ENCODE measurements around the gene ZNF778. TPM values are rescaled to one million over a fixed set of nuclear protein-coding genes. Genes with fewer than 3 reads are reported as not detected.
"Not testable (repeated sequence)": the region's sequence is repeated elsewhere in the genome, so short reads cannot be mapped to it uniquely, and the experiment has no call there.

ZNF778 gene
- total RNA-seq, 4 donors from 2014 or later = 5.7 to 22.8 (median 13.4) TPM

DNA sequence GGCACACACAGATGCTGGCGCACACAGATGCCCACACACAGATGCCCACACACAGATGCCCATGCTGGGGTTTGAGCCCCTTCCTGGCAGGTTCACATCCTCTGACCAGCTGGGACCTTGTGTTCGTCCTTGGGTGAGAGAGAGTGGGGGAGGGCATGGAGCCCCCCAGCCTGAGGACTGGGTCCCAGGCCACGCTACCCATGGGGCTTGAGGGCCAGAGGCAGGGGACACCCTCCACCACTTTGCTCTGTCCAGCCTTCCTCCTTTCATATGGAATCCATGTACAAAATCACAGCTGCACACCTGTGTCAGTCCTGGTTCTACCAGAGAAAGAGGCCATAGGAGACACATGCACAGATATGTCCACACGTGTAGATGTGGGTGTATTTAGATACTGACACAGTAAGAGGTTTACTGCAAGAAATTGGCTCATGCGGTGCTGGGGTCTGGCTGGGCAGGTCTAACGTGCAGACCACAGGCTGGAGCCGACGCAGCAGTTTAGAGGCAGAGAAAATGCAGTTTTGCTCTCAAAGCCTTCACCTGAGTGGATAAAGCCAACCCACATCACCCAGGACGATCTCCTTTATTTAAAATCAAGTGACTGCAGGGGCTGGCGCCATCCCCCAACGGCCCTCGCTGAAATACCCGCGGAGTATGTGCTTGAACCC is 28.0 kb upstream of the ZNF778 start:
- TF ChIP-seq, protein P1, sequence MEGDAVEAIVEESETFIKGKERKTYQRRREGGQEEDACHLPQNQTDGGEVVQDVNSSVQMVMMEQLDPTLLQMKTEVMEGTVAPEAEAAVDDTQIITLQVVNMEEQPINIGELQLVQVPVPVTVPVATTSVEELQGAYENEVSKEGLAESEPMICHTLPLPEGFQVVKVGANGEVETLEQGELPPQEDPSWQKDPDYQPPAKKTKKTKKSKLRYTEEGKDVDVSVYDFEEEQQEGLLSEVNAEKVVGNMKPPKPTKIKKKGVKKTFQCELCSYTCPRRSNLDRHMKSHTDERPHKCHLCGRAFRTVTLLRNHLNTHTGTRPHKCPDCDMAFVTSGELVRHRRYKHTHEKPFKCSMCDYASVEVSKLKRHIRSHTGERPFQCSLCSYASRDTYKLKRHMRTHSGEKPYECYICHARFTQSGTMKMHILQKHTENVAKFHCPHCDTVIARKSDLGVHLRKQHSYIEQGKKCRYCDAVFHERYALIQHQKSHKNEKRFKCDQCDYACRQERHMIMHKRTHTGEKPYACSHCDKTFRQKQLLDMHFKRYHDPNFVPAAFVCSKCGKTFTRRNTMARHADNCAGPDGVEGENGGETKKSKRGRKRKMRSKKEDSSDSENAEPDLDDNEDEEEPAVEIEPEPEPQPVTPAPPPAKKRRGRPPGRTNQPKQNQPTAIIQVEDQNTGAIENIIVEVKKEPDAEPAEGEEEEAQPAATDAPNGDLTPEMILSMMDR (IDR thresholded peaks at IDR 0.05) = no peak
- ATAC-seq (ENCODE audit: low FRiP score) (no peak), DNase-seq (ENCODE audit: low spot score) (no peak)

DNA sequence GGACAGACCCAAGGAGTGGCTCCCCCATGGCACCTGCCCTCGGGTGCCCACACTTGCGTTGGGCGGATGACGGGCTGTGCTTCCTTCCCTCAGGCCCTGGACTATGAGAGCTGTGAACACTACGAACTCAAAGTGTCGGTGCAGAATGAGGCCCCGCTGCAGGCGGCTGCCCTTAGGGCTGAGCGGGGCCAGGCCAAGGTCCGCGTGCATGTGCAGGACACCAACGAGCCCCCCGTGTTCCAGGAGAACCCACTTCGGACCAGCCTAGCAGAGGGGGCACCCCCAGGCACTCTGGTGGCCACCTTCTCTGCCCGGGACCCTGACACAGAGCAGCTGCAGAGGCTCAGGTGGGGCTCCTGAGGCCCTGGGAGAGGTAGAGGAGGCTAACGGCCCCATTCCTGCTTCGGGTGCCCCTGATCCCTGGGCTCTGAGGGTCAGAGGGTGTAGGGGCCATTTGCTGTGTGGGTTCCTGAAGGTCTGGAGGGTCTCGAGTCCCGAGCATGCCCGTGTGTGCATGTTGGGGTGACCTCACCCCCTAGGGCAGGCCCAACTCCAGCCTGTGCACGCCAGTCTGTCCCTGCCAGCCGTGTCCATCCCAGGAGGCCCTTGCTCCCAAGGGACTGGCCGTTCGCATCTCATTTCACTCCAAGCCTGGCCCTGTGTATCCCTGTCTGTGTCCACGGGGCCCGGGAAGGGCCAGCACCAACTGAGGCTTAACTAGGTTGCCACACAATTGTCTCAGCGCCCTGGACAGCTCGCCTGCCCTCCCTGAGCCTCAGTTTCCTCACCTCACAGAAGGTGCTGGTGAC is 27.1 kb upstream of the ZNF778 start:
- no peak for ATAC-seq (ENCODE audit: low FRiP score)
- TF ChIP-seq, protein P1 (IDR thresholded peaks at IDR 0.05) = no peak
- DNase-seq (ENCODE audit: low spot score) = no peak

DNA sequence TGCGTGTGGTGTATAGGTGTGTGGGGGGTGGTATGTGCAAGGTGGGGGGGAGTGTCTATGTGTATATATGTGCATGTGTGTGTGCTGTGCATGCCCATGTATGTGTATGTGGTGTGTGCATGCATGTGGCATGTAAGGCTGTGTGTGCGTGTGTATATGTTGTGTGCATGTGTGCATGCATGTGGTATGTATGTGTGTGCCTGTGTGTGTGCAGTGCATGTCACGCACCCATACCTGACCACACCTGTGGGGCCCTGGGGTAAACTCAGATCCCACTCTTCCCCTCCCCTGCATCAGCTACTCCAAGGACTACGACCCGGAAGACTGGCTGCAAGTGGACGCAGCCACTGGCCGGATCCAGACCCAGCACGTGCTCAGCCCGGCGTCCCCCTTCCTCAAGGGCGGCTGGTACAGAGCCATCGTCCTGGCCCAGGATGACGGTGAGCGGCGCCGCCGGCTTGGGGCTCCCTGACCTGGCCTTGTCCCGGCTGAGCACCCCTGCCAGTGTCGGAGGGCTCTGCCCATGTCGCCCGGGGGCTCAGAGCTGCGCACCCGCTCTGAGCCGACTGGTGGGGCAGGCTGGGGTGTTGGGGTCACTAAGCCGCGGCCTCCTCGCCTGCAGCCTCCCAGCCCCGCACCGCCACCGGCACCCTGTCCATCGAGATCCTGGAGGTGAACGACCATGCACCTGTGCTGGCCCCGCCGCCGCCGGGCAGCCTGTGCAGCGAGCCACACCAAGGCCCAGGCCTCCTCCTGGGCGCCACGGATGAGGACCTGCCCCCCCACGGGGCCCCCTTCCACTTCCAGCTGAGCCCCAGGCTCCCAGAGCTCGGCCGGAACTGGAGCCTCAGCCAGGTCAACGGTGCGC is 26.2 kb upstream of the ZNF778 start:
- TF ChIP-seq, protein P1 (IDR thresholded peaks at IDR 0.05) = no peak
- DNase-seq (ENCODE audit: low spot score) (no peak), ATAC-seq (ENCODE audit: low FRiP score) (no peak)

DNA sequence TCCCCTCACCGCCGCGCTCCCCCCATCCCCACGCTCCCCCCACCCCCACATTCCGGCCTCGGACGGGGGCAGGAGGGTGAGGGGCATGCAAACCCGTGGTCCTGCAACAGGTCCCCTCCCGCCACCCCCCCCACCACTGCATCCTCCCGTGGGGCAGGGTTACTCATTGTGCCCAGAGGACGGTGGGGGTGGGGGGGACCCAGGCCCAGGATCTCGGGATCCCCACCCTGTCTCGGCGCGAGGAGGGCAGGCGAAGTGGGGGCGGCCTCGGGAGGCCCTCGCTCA is 25.7 kb upstream of the ZNF778 start:
- no peak for ATAC-seq (ENCODE audit: low FRiP score)
- TF ChIP-seq, protein P1 (IDR thresholded peaks at IDR 0.05) = no peak
- DNase-seq (ENCODE audit: low spot score) = no peak

DNA sequence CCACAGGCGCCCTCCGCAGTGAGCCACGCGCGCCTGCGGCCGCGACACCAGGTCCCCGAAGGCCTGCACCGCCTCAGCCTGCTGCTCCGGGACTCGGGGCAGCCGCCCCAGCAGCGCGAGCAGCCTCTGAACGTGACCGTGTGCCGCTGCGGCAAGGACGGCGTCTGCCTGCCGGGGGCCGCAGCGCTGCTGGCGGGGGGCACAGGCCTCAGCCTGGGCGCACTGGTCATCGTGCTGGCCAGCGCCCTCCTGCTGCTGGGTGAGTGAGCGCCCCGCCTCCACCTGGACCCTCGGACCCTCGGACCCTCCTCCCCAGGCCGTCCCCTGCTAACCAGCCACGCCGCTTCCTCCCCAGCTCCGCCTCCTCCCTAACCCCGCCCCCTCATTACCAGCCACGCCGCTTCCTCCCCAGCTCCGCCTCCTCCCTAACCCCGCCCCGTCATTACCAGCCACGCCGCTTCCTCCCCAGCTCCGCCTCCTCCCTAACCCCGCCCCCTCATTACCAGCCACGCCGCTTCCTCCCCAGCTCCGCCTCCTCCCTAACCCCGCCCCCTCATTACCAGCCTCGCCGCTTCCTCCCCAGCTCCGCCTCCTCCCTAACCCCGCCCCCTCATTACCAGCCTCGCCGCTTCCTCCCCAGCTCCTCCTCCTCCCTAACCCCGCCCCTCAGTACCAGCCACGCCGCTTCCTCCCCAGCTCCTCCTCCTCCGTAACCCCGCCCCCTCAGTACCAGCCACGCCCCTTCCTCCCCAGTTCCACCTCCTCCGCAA is 25.1 kb upstream of the ZNF778 start:
- ATAC-seq (ENCODE audit: low FRiP score); DNase-seq (ENCODE audit: low spot score): not testable (repeated sequence)

DNA sequence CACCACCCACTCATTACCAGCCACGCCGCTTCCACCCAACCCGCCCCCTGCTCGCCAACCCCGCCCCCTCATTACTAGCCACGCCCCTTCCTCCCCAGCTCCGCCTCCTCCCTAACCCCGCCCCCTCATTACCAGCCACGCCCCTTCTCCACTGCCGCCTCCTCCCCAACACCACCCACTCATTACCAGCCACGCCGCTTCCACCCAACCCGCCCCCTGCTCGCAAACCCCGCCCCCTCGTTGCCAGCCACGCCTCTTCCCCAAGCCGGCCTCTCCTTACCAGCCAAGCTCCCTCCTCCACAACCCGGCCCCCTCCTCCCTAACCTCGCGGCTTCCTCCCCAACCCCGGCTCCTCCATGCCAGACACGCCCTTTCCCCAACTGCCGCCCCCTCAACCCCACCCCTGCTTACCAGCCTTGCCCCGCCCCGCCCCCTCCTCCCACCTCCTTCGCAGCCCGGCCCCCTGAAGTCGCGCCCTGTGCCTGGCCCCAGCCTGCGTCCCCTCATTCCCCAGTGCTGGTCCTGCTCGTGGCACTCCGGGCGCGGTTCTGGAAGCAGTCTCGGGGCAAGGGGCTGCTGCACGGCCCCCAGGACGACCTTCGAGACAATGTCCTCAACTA is 24.4 kb upstream of the ZNF778 start:
- no peak for ATAC-seq (ENCODE audit: low FRiP score)
- TF ChIP-seq, protein P1 (IDR thresholded peaks at IDR 0.05) = no peak

More for the DNA sequence above, 24.4 kb upstream of the ZNF778 start:
- no peak for DNase-seq (ENCODE audit: low spot score)

All from omental fat pad (tissue), 4 donors.